HepG2 (cell line): Measurements from ENCODE around the gene CECR2. TPM values are rescaled to one million over a fixed set of nuclear protein-coding genes. Genes with fewer than 3 reads are reported as not detected.

Experiments used
- ATAC-seq: fragments of 200-7000 bp; cut with Tn5 transposase; 3 replicates; pipeline ENCODE4 v1.9.1; 2020; ENCODE audit warnings: mild to moderate bottlenecking, moderate library complexity
- BruUV-seq: library from RNA; stranded (reverse); fragments of 400-500 nt; replicated peaks from 2 replicates; lab custom pipeline; 2021; lab: Mats Ljungman, UMichigan
- CTCF ChIA-PET: fragments of 300-600 bp; formaldehyde crosslinking; extraction: SDS; loops from one replicate; lab custom pipeline; 2021; ENCODE audit warnings: low total read pairs, inconsistent platforms, low intra/inter-chr PET ratio; lab: Yijun Ruan, JAX
- POLR2A ChIA-PET: fragments of 350-600 bp; sonication (Branson Sonifier 250); formaldehyde crosslinking; loops from one replicate; lab custom pipeline; 2020; ENCODE audit warnings: antibody characterized with exemption, inconsistent platforms; lab: Yijun Ruan, JAX
- DNase-seq: peaks from one replicate; pipeline ENCODE4 v3.0.0-alpha.2; 2015; ENCODE audit warnings: low spot score
- FAIRE-seq: peaks from 3 replicates; lab custom pipeline; 2011; peaks lifted over from hg19 to GRCh38; lab: Jason Lieb, UNC
- H2AFZ ChIP-seq: one replicate; pipeline ENCODE4 v1.6.1; 2011; ENCODE audit warnings: low read length, inconsistent platforms
- H3K27ac ChIP-seq: fragments of 300-600 bp; 3 replicates; pipeline ENCODE4 v1.8.0; 2011; ENCODE audit warnings: mixed run types, mild to moderate bottlenecking, mixed read lengths, low read length, inconsistent platforms; ENCODE audit not compliant: insufficient read depth; ENCODE audit errors: extremely low read length
- H3K27me3 ChIP-seq, 2 experiments: fragments of 200-600 bp in 1 of 2; 2 replicates in 1 of 2; 3 replicates in 1 of 2; pipeline versions ENCODE4 v1.6.0 to v1.8.0; 2011; ENCODE audit warnings: low read length in 2 of 2, mild to moderate bottlenecking in 2 of 2, moderate library complexity in 2 of 2, inconsistent platforms in 1 of 2; ENCODE audit not compliant: insufficient read depth in 2 of 2, control insufficient read depth in 1 of 2
- H3K36me3 ChIP-seq, 2 experiments: fragments of 200-600 bp in 1 of 2; replicated peaks in 1 of 2; 2 replicates in 1 of 2; 3 replicates in 1 of 2; pipeline versions ENCODE4 v1.5.1 to v1.8.0; 2011; ENCODE audit warnings: low read length in 2 of 2, inconsistent platforms in 1 of 2; ENCODE audit not compliant: insufficient read depth in 2 of 2, control insufficient read depth in 1 of 2
- H3K4me1 ChIP-seq: 2 replicates; pipeline ENCODE4 v1.5.1; 2012; ENCODE audit warnings: low read length, inconsistent platforms; ENCODE audit not compliant: insufficient read depth
- H3K4me2 ChIP-seq: 2 replicates; pipeline ENCODE4 v1.6.0; 2011; ENCODE audit warnings: low read depth, low read length, inconsistent platforms
- H3K4me3 ChIP-seq, 3 experiments: fragments of 200-600 bp in 1 of 3; sonication (generic), shearing (Covaris generic) in 1 of 3; replicated peaks in 1 of 3; 2 replicates each; pipeline ENCODE4 v1.5.1; 2011 to 2016; ENCODE audit warnings: low read length in 3 of 3, inconsistent platforms in 2 of 3, low read depth in 2 of 3, mild to moderate bottlenecking in 2 of 3, control low read depth in 1 of 3, mixed read lengths in 1 of 3; ENCODE audit not compliant: insufficient read depth in 1 of 3
- H3K79me2 ChIP-seq: one replicate; pipeline ENCODE4 v1.6.1; 2011; ENCODE audit warnings: low read length, inconsistent platforms; ENCODE audit not compliant: insufficient read depth
- H3K9ac ChIP-seq: 2 replicates; pipeline ENCODE4 v1.6.0; 2011; ENCODE audit warnings: mild to moderate bottlenecking, low read depth, low read length, inconsistent platforms; ENCODE audit not compliant: insufficient read depth
- H3K9me3 ChIP-seq: 2 replicates; pipeline ENCODE4 v1.5.1; 2012; ENCODE audit warnings: mild to moderate bottlenecking, low read length
- H4K20me1 ChIP-seq: 2 replicates; pipeline ENCODE4 v1.6.0; 2011; ENCODE audit warnings: inconsistent platforms, mild to moderate bottlenecking, low read length, moderate library complexity; ENCODE audit not compliant: insufficient read depth
- ARNT2 ChIP-seq: sonication (generic); formaldehyde crosslinking; IDR thresholded peaks from 2 replicates; pipeline ENCODE4 v1.8.0; 2022; ENCODE audit warnings: mild to moderate bottlenecking, low read depth, missing genetic modification reagents, moderate library complexity
- CHD4 ChIP-seq: fragments of 200-600 bp; sonication (generic); IDR thresholded peaks from 2 replicates; pipeline ENCODE4 v1.7.0; 2017; ENCODE audit warnings: mild to moderate bottlenecking, low read length, borderline replicate concordance
- ELF3 ChIP-seq: IDR thresholded peaks from 2 replicates; pipeline ENCODE4 v1.6.1; 2016; ENCODE audit warnings: missing genetic modification reagents, missing compliant biosample characterization
- MEF2D ChIP-seq: sonication (generic); formaldehyde crosslinking; IDR thresholded peaks from 2 replicates; pipeline ENCODE4 v1.5.1; 2020; ENCODE audit warnings: mild to moderate bottlenecking, missing genetic modification reagents
- SKIL ChIP-seq: sonication (generic); formaldehyde crosslinking; IDR thresholded peaks from 2 replicates; pipeline ENCODE4 v1.8.0; 2022; ENCODE audit warnings: missing genetic modification reagents, mild to moderate bottlenecking, moderate library complexity, borderline replicate concordance
- SP2 ChIP-seq: sonication (generic); formaldehyde crosslinking; IDR thresholded peaks from 2 replicates; pipeline ENCODE4 v1.5.1; 2020; ENCODE audit warnings: mild to moderate bottlenecking, missing genetic modification reagents
- SUZ12 ChIP-seq: fragments of 150-350 bp; IDR thresholded peaks from 2 replicates; pipeline ENCODE4 v1.6.1; 2014; ENCODE audit warnings: low read depth, low read length
- WIZ ChIP-seq: sonication (generic); formaldehyde crosslinking; IDR thresholded peaks from 2 replicates; pipeline ENCODE4 v1.5.1; 2020; ENCODE audit warnings: mild to moderate bottlenecking, missing genetic modification reagents
- ZBTB34 ChIP-seq: sonication (generic); formaldehyde crosslinking; IDR thresholded peaks from 2 replicates; pipeline ENCODE4 v1.8.0; 2022; ENCODE audit warnings: mild to moderate bottlenecking, missing genetic modification reagents
- ZNF12 ChIP-seq: sonication (generic); formaldehyde crosslinking; IDR thresholded peaks from 2 replicates; pipeline ENCODE4 v1.5.0; 2020; ENCODE audit warnings: missing genetic modification reagents
- ZNF574 ChIP-seq: sonication (generic); formaldehyde crosslinking; IDR thresholded peaks from 2 replicates; pipeline ENCODE4 v1.4.0; 2020; ENCODE audit warnings: missing genetic modification reagents
- ZNF577 ChIP-seq: sonication (generic); formaldehyde crosslinking; IDR thresholded peaks from 2 replicates; pipeline ENCODE4 v1.4.0; 2020; ENCODE audit warnings: mild to moderate bottlenecking, low read depth, missing genetic modification reagents, borderline replicate concordance
- ZNF644 ChIP-seq: IDR thresholded peaks from 2 replicates; pipeline ENCODE4 v1.6.1; 2016; ENCODE audit warnings: low read depth
- WGBS: methylation state at CpG from one replicate; pipeline ENCODE4 v1.1.6; 2017; ENCODE audit warnings: low lambda C conversion rate; 5-methylcytosine and 5-hydroxymethylcytosine counted together
- in situ Hi-C: cut with HindIII; loops from 2 replicates; pipeline ENCODE4 v1.10.0; 2017; ENCODE audit warnings: low pct_unique_long_range_greater_than_20kb; ENCODE audit not compliant: extremely low pct_ligation_motif_present
- intact Hi-C: fragments of 100-400 bp; cut with micrococcal nuclease; formaldehyde crosslinking; loops from one replicate; pipeline ENCODE4 v1.10.0; 2022; ENCODE audit not compliant: unreplicated experiment
- polyA plus RNA-seq, 8 experiments: library from polyadenylated mRNA; depleted of rRNA in 3 of 8; stranded (reverse) in 7 of 8; unstranded in 1 of 8; fragments of >200 nt; fragmentation: Illumina TruSeq in 4 of 8; extraction: Trizol in 4 of 8; gene quantifications; 2 replicates each; pipeline versions ENCODE4 v1.2.1 to v1.2.3, GENCODE V29; 2011 to 2016; ENCODE audit warnings: low read depth in 4 of 8, missing spikeins in 1 of 8, mixed read lengths in 1 of 8; ENCODE audit not compliant: insufficient read depth in 1 of 8
- total RNA-seq, 5 experiments: library from RNA; depleted of rRNA; stranded (reverse); fragments of >200 nt; fragmentation: Illumina TruSeq; extraction: Trizol; gene quantifications; 2 replicates each; pipeline ENCODE4 v1.2.3, GENCODE V29; 2016; ENCODE audit warnings: low read depth in 1 of 5
- TF ChIP-seq, protein P1 (sequence below): sonication (generic); formaldehyde crosslinking; IDR thresholded peaks from 2 replicates; pipeline ENCODE4 v1.8.1; 2023; ENCODE audit warnings: missing genetic modification reagents, mild to moderate bottlenecking, borderline replicate concordance

CECR2 gene
- total and polyA plus RNA-seq, 2 of the 13 experiments (the other 11 are each of a cell fraction or from before 2014, with no cell fraction given) = not detected

DNA sequence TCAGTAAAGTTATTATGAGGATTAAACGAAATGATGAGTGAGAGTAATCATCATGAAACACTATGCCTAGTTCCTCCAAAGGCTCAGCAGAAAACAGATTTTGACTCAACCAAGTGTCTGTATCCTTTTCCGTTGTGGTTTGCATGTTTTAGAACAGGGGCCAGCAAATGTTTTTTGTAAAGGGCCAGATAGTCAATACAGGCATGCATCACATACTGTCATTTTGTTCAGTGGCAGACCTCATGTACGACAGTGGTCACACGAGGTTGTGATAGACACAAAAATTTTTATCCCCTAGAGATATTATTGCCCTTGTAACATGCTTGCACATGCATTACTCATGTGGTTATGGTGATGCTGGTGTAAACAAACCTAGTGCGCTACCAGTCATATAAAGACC lies 112.2 kb downstream of the CECR2 start:
- FAIRE-seq (no peak), DNase-seq (no peak), ATAC-seq (no peak)
- intact Hi-C loops = no loop called here
- BruUV-seq = no TSS peak
- Histone ChIP-seq H3K9me3 (no peaks in the 10 kb centered on the region), H3K79me2 (no peaks in the 10 kb centered on the region), H3K27ac (no peak overlapping the region), H3K27me3 (peaks cover 0 to 18% of the 10 kb centered on the region in 2 experiments; a peak in 2 of 5 replicates), H3K4me3 (no peak overlapping the region), H3K4me1 (no peaks in the 10 kb centered on the region), H3K36me3 (no peaks in the 10 kb centered on the region), H4K20me1 (no peaks in the 10 kb centered on the region), H3K4me2 (no peak overlapping the region), H2AFZ (no peak overlapping the region), H3K9ac (no peak overlapping the region)
- no peak for TF ChIP-seq ZNF574 (CRISPR knock-in tag)
- no peak for TF ChIP-seq ZBTB34
- no peak for TF ChIP-seq CHD4
- TF ChIP-seq WIZ (CRISPR knock-in tag) = no peak
- TF ChIP-seq ARNT2 = no peak
- TF ChIP-seq SUZ12 = no peak
- no peak for TF ChIP-seq ZNF12
- TF ChIP-seq ELF3 = no peak
- TF ChIP-seq ZNF577 = no peak
- no peak for TF ChIP-seq SKIL
- no peak for TF ChIP-seq ZNF644 (CRISPR knock-in tag)
- TF ChIP-seq, protein P1, sequence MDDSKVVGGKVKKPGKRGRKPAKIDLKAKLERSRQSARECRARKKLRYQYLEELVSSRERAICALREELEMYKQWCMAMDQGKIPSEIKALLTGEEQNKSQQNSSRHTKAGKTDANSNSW (CRISPR knock-in tag) = no peak
- no peak for TF ChIP-seq MEF2D (CRISPR knock-in tag)
- no peak for TF ChIP-seq SP2 (CRISPR knock-in tag)
- in situ Hi-C loops = no loop called here
- 38% methylated on average over 5 of the region's 5 CpGs for WGBS
- CTCF ChIA-PET = no interaction called here
- POLR2A ChIA-PET = no interaction called here
